ENCODE results near the gene CEP350. TPM values are rescaled to one million over a fixed set of nuclear protein-coding genes. Genes with fewer than 3 reads are reported as not detected.
A peak's percentile ranks its signal among the peaks of the same experiment; 100 is the strongest.

CEP350 gene
- total RNA-seq, 1 experiment from 2014 or later: 17.1 TPM

DNA sequence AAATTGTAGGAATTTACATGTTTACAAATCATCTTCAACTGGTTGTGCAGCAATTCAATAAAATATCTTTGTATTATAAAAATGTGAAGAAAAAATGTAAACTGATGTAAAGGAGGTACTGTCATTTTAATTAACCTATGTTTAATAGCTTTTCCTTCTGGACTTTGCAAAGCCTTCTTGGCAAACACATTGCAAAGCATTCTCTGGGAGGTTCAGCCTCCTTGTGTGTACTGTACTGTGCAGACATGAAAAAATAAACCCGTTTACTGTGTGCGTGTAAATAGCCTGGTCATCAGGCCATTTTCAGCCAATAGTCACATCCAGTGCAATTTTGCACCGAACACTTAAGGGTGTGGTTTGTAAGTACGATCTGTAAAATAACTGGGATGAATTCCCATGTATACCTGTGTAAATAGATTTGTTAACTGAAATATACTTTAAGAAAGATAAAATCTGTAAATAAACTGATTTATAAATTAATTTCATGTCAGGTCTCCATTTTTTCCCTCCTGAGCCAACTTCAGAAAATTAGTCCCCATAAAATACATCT, 159.9 kb downstream of the CEP350 start:
- H4K20me1 ChIP-seq (ENCODE audit: low read length): no peaks in the 10 kb centered on the region
- H3K4me3 ChIP-seq (ENCODE audit: low read length): no peak overlapping the region
- no peak overlapping the region for H3K9ac ChIP-seq (ENCODE audit: low read length)
- intact Hi-C loops (cut with micrococcal nuclease): no loop called here
- no peak for DNase-seq
- H3K27ac ChIP-seq (ENCODE audit: low read length): no peak overlapping the region
- no TSS peak for BruUV-seq (replicated peaks)
- no peaks in the 10 kb centered on the region for H3K9me3 ChIP-seq (ENCODE audit: low read length)
- ChIA-PET POLR2A (ENCODE audit: unreplicated experiment) (interaction anchor here (0.6 kb wide), 1 partner anchor 43 kb away, joined by 3 read pairs; no protein-coding TSS in a partner anchor), CTCF (interaction anchor here (0.6 to 0.7 kb wide), 2 partner anchors 13 to 16 kb away, joined by 3 to 4 read pairs; no protein-coding TSS in a partner anchor)
- H2AFZ ChIP-seq (ENCODE audit: low read length): no peak overlapping the region
- no peaks in the 10 kb centered on the region for H3K79me2 ChIP-seq (ENCODE audit: low read length)
- no peaks in the 10 kb centered on the region for H3K27me3 ChIP-seq (ENCODE audit: low read length)
- H3K4me2 ChIP-seq (ENCODE audit: low read length): no peak overlapping the region
- no peaks in the 10 kb centered on the region for H3F3A ChIP-seq (ENCODE audit: low read length, unreplicated experiment)
- H3K9me2 ChIP-seq (replicated peaks; ENCODE audit: low read length): no peaks in the 10 kb centered on the region
- H3K36me3 ChIP-seq (ENCODE audit: low read depth, low read length): peaks cover 12% of the 10 kb centered on the region; the same call in 1 of the 2 replicates
- peaks cover 18% of the 10 kb centered on the region for H3K4me1 ChIP-seq (ENCODE audit: insufficient read depth, low read length)
- ATAC-seq: no peak
- TF ChIP-seq, protein P1, sequence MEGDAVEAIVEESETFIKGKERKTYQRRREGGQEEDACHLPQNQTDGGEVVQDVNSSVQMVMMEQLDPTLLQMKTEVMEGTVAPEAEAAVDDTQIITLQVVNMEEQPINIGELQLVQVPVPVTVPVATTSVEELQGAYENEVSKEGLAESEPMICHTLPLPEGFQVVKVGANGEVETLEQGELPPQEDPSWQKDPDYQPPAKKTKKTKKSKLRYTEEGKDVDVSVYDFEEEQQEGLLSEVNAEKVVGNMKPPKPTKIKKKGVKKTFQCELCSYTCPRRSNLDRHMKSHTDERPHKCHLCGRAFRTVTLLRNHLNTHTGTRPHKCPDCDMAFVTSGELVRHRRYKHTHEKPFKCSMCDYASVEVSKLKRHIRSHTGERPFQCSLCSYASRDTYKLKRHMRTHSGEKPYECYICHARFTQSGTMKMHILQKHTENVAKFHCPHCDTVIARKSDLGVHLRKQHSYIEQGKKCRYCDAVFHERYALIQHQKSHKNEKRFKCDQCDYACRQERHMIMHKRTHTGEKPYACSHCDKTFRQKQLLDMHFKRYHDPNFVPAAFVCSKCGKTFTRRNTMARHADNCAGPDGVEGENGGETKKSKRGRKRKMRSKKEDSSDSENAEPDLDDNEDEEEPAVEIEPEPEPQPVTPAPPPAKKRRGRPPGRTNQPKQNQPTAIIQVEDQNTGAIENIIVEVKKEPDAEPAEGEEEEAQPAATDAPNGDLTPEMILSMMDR (conservative IDR thresholded peaks at IDR 0.05; ENCODE audit: low read depth, low read length): no peak
- TF ChIP-seq EZH2phosphoT487 (IDR thresholded peaks at IDR 0.05; ENCODE audit: borderline replicate concordance, low read length): no peak
- no peak for TF ChIP-seq EZH2 (IDR thresholded peaks at IDR 0.05; ENCODE audit: low read length, unreplicated experiment)

DNA sequence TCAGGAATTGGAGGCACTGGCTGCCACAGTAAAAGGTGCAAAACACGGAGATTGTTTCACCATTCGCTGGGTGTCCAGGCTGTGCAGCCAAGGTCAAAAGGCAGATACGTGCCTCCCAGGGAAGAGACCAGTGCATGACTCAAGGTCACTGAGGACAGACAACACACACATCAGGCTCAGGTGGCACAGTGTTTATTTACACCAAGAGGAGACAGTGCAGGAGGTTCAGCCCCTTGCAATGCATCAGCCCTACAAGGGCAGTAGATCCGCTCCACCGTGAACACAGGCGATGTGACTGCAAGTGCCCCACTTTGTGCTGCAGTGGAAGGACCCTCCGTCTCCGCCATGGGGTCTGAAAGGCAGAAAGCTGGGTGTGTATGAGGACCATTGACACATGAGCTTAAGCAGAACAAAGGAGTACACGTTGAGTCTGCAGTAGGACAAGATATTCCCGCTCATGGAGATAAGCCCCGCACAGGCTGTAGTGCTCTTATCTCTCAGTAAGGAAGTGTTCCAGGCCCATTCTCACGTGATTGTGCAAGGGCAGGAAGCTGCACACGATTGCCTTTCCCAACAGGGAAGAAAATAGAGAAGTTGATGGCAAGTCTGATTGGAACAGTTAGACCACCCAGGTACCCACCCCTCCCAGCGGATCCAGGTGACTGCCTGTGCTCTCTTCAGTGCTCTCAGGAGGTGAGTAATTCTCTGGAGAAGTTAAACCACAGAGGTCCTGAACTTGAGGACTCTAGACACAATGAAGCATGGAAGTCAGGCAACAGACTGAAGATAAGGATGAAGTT, 162.6 kb downstream of the CEP350 start:
- ATAC-seq: peak; percentile 82
- no peaks in the 10 kb centered on the region for H3K9me2 ChIP-seq (replicated peaks; ENCODE audit: low read length)
- H3K9me3 ChIP-seq (ENCODE audit: low read length): no peaks in the 10 kb centered on the region
- H4K20me1 ChIP-seq (ENCODE audit: low read length): no peaks in the 10 kb centered on the region
- H3K4me2 ChIP-seq (ENCODE audit: low read length): peak overlapping the region; percentile 47
- peak overlapping the region; percentile 43 for H3K9ac ChIP-seq (ENCODE audit: low read length)
- peak; percentile 59 for DNase-seq
- BruUV-seq (replicated peaks): TSS peak; percentile 43
- TF ChIP-seq, protein P1 (conservative IDR thresholded peaks at IDR 0.05; ENCODE audit: low read depth, low read length): no peak
- TF ChIP-seq EZH2phosphoT487 (IDR thresholded peaks at IDR 0.05; ENCODE audit: borderline replicate concordance, low read length): no peak
- TF ChIP-seq EZH2 (IDR thresholded peaks at IDR 0.05; ENCODE audit: low read length, unreplicated experiment): no peak
- H3K4me3 ChIP-seq (ENCODE audit: low read length): no peak overlapping the region
- no peaks in the 10 kb centered on the region for H3K79me2 ChIP-seq (ENCODE audit: low read length)
- H3K4me1 ChIP-seq (ENCODE audit: insufficient read depth, low read length): peaks cover 18% of the 10 kb centered on the region
- H3K27me3 ChIP-seq (ENCODE audit: low read length): no peaks in the 10 kb centered on the region
- H3K27ac ChIP-seq (ENCODE audit: low read length): peak overlapping the region; percentile 83
- no peaks in the 10 kb centered on the region for H3F3A ChIP-seq (ENCODE audit: low read length, unreplicated experiment)
- intact Hi-C loops (cut with micrococcal nuclease): no loop called here
- H3K36me3 ChIP-seq (ENCODE audit: low read depth, low read length): peaks cover 3% of the 10 kb centered on the region; the same call in 1 of the 2 replicates
- POLR2A ChIA-PET (ENCODE audit: unreplicated experiment): no interaction called here
- 0 out of 2 replicates have a peak overlapping the region, but pooled peaks have one; percentile 7 for H2AFZ ChIP-seq (ENCODE audit: low read length)
- CTCF ChIA-PET: no interaction called here

DNA sequence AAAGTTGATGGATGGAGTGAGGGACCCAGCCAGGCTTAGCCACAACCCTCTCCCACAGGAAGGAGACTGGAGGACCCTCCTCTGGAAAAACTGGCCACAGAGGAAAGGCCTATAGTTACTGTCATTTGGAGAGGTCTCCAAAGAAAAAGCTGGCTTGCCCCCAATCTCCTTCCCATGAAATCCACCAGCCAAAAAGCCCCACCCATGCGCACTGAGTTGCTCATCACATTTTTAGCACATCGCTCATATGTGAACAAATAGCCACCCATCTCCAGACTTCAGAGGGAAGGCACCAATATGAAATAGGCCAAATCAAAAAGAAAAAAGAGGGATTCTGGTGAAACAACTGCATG, 163.1 kb downstream of the CEP350 start:
- Histone ChIP-seq H3K4me3 (ENCODE audit: low read length) (no peak overlapping the region), H3K4me1 (ENCODE audit: insufficient read depth, low read length) (peaks cover 18% of the 10 kb centered on the region), H3F3A (ENCODE audit: low read length, unreplicated experiment) (no peaks in the 10 kb centered on the region), H3K27ac (ENCODE audit: low read length) (peak overlapping the region; percentile 83), H3K9me2 (replicated peaks; ENCODE audit: low read length) (no peaks in the 10 kb centered on the region), H4K20me1 (ENCODE audit: low read length) (no peaks in the 10 kb centered on the region), H3K27me3 (ENCODE audit: low read length) (no peaks in the 10 kb centered on the region), H3K36me3 (ENCODE audit: low read depth, low read length) (no peaks in the 10 kb centered on the region), H3K9me3 (ENCODE audit: low read length) (no peaks in the 10 kb centered on the region), H3K4me2 (ENCODE audit: low read length) (peak overlapping the region; percentile 47), H3K9ac (ENCODE audit: low read length) (peak overlapping the region; percentile 43), H3K79me2 (ENCODE audit: low read length) (no peaks in the 10 kb centered on the region), H2AFZ (ENCODE audit: low read length) (0 out of 2 replicates have a peak overlapping the region, but pooled peaks have one; percentile 7)
- ATAC-seq (peak; percentile 72), DNase-seq (peak; percentile 80)
- CTCF ChIA-PET: no interaction called here
- no TSS peak for BruUV-seq (replicated peaks)
- POLR2A ChIA-PET (ENCODE audit: unreplicated experiment): no interaction called here
- TF ChIP-seq, protein P1 (conservative IDR thresholded peaks at IDR 0.05; ENCODE audit: low read depth, low read length): no peak
- TF ChIP-seq EZH2 (IDR thresholded peaks at IDR 0.05; ENCODE audit: low read length, unreplicated experiment) (no peak), EZH2phosphoT487 (IDR thresholded peaks at IDR 0.05; ENCODE audit: borderline replicate concordance, low read length) (no peak)
- intact Hi-C loops (cut with micrococcal nuclease): no loop called here

Data from PC-3 (cell line).